ENCODE measurements around the gene PELI1.
"Not testable (repeated sequence)": the region's sequence is repeated elsewhere in the genome, so short reads cannot be mapped to it uniquely, and the experiment has no call there.

PELI1 gene

DNA sequence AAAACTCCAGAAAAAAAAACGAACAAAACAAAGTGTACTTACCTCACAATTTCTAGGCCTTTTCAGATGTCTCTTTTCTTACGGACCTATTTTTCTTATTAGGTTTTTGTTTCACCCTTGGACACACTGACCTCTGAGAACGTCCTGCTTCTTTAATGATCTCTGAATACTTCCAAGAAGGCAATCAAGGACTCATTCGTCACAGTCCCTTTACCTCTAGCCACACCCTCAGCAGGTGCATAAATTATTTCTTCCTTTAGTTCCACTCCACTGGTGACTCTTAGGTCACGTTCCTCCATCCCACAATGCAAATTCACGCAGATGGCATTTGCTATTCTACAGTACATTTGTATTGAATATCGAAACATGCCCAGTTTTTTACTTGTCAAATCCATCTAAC is 21.9 kb downstream of the PELI1 start:
- no peak for DNase-seq (ENCODE audit: low read depth)

DNA sequence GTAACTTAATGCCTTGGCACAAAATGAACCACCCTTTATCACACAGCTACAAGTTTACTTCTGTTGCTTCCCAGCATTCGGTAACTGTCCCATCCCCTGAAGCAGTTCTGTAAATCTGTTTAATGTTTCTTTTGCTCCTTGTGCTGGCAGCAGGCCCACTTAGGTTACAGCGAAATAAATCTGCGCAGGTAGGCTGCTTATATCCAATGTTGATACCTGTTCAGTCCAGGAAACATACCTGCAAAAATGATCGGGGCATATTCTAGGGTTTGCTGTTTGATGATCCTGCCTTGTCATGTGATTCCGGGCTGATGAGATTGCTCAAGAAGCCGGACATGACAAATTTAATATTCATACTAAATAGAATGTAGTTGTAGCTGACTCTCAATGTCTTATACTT is 23.3 kb downstream of the PELI1 start:
- DNase-seq (ENCODE audit: low read depth): no peak

DNA sequence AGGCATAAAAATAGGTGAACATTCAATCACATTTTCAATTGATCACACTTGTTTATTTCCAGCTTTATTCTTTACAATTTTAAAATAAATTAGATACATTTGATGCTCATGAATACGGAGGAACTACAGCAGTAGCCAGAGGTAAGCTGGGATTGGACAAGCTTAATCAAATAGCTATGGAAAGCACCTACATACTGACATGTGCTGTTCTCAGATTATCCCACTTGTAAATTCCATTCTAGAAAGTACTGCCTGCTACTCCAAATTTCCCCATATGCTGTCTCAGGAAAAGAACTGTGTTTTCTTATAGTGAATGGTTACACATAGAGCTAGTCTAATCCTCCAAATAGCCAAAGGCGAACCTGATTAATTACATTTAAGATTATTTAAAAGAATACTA is 24.2 kb downstream of the PELI1 start:
- no peak for DNase-seq (ENCODE audit: low read depth)

DNA sequence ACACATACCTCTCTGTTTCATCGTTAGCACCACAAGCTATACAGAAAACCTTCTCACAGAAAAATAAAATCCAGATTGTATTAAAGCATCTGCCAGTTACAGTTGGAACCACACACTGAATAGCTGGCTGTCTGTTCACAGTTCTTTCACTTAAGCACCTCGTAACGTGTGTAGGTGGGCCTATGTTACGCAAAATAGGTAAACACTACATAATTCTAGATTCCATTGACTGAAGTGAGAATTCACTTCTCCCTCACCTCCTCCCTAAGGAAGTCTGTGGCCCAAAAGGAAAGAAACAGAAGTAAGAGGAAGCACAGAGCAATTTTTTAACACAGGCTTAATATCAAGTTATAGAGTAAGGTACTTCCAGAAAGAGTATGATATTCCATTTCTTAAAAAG is 24.9 kb downstream of the PELI1 start:
- DNase-seq (ENCODE audit: low read depth): no peak

DNA sequence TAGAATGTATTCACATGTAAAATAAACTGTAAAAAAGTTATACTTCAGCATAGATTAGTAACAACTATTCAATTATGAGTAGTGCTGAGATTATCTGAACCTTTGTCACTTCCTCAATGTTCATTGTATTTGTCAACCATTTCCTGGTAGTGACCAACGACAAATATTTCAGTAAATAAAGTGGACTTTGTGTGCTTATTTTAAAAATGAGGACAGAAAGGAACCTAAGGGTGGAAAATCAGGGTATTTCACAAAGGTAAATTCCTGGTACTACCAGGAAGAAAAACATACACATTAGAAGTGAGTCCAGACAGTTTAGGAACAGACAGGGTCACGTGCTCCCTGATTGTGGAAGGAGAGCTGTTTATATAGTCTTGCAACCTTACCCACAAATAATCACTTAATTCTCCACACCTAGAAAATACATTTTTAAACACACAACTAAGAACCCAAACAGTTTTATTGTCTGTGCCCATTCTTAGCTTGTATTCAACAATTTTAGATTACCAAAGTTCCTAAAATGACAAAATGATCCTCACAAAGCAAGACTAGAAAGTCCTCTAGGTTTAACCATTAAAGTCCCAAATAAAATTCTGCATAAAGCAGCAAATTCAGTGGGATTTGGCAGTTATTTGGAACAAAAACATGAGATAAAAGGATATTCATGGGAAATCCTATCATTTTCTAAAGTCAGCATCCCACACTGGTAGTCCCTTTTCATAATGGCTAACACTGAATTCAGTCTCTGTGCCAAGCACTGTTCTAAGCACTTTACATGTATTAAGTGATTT is 28.2 kb downstream of the PELI1 start:
- DNase-seq (ENCODE audit: low read depth): no peak

DNA sequence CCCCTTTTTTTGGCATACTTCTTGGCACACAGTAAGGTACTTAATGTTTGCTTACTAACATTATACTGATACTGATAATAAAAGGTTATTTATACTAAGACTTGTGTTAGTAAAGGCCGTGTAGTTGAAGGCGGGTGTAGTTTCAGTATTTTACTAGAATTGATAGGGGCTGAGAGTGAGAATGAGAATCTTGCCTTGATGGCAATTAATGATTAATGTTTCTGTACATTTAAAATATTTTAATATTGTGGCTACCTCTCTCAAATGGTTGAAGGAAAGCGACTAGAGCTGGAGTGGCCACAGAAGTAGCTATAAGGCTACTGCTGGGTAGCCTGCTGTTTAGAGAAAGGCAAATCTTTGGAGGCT is 29.3 kb downstream of the PELI1 start:
- no peak for DNase-seq (ENCODE audit: low read depth)

DNA sequence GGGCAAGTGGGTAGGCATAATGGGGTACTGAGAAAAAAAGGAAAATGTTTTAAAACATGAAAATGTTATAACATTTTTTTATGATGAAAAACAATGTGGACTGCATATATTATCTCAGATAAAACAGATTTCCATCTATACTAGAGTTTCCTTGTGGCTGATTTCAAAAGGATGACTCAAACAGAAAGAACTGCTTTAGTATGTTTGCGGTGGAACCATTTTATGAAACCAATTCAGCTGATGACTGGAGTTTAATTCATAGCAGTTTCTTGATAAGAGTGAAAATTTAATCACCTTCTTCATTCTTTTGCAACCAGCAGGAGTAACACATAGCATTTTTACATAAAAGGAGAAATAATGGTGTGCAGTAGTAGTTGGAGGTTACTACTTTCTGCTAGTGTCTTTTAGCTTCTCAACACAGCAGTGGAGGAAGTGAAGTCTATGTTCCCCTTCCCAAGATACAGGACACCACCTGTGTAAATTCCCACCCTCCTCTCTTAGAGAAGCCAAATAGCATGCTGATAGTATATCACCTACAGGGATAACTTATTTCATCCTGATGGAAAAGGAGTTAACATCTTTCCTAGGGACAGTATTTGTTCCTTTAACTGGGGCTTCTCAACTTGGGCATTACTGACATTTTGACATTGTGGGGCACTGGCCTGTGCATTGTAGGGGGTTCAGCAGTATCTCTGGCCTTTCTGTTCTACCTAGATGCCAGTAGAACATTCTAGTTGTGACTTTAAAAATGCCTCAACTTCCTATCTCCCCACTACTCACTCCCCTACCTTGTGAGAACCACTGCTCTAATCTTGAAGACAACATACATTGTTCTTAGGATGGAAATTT is 29.9 kb downstream of the PELI1 start:
- DNase-seq (ENCODE audit: low read depth): no peak

DNA sequence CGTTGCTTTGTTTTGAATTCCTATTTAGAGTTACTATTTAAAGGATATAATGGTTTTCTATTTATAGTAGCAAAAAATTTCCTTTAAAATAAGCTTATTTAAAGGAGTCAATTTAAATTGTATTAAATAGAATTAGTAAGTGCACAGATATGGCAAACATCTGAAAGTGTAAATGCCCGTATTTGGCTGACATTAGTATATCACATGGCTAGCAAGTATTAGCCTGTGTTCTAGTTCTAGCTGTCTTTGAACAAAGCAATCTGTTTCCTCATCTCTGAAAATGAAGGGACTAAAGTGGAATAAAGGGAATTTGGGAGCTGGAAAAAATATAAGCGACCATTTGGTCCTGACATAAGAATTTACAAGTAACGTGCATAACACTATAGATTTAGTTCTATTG is 32.2 kb downstream of the PELI1 start:
- DNase-seq (ENCODE audit: low read depth): no peak

DNA sequence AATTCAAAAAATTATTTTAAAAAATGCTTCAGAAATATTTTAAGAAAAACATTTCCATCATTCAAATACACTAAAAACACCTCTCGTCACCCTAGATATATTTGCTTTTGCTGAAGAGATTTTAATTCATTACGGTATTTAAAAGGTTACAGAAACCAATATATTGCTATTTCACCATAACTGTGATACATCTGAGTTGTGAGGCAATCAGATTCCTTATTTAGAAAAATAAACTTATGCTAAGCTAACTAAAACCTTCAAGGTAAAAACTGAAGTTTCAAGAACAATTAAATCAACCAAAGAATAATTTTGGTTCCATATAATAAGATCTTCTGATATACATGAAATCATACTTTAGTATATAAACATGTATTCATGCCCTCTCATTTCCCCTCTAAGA is 32.8 kb downstream of the PELI1 start:
- DNase-seq (ENCODE audit: low read depth): no peak

DNA sequence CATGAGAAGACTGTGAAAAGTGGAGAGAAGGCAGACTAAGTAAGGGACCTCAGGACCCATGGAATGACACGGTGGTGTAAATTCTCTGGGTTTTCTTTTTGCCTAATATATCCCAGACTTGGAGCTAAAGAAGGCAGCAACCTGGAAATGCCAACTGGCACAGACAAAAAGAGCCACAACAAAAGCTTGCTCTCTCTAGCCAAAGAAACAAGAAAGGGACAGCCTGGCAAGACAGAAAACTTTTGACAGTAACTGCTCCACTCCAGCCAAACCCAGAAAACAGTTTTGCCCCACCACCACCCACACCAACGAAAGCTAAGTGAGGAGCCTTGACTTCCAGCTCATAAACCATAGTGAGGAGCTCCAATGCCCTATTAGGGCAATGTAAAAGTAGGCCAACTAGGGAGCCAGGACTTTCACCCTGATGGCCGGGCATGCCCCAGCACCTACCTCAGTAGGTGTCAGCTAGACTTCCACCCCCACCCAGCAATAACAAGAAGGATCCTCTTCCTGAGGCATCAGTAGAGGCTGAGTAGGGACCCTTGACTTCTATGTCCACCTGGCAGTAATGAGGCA is 35.5 kb downstream of the PELI1 start:
- no peak for DNase-seq (ENCODE audit: low read depth)

DNA sequence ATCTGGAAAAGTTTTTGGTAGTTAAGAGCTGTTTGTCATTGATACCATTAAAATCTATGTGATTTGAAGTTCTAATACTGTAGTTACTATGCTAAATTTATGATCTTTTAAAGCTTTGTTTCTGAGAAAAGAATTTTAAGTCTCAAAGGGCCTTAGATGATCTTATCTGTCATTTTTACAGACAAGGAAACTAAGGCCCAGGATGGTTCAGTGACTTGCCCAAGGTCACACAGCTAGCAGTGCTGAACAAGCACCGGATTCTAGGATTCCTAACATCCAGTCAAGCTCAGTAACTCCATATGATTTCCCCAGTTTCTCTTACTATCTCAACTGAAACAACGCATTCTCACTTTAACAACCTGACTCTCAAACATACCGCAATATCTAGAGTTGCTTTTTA is 37.7 kb downstream of the PELI1 start:
- no peak for DNase-seq (ENCODE audit: low read depth)

DNA sequence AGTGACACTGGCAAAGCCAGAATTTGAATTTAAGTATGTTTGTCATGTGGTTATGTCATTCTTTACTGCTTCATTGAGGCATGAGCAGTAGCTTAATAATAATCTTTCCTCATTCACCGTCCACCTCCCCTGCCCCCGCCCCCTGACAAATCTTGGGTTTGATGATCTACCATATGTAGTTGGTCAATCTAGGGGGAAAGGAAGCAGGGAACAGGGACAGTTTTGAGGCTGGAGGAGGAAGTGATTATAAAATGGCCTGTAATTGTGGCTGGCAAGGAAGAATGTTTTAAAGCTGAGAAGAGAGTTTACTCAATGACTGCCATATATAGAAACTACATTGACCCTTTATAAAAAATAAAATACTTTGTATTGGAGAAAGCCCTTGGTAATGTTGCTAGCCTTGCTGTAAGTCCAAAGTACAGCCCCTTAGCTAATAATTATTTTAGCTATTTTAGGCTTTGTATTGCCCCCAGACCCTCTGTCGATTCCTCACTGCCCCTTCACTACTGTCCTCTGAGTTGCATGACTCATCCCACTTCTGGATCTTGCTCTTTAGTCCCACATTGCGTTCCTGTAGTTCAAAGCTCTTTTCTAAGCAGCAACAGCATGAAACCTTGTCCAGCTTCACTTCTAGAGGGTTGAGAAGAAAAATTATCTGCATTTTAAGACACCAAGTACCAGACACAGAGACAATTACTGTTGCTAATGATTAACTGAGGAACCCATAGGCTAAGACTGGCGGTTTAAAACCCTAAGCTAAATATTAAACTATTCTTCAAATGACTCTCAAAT is 38.4 kb downstream of the PELI1 start:
- no peak for DNase-seq (ENCODE audit: low read depth)

DNA sequence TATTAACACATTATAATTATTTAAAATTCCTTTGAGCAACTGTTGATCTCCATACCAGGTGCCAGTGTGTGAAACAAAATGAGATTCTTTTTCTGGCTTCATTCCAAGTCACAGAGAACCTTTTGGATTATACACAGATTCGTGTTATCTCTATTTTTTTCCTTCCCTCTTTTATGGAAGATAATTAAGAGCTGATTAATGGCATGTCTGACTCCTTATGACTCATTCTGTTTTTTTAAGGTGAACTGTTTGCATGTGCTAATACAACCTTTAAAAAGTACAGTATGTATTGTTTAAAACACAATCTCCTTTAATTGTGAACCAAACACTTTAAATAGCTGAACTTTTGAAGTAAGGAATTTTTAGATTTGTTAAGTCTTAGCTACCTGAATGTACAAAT is 39.3 kb downstream of the PELI1 start:
- no peak for DNase-seq (ENCODE audit: low read depth)

DNA sequence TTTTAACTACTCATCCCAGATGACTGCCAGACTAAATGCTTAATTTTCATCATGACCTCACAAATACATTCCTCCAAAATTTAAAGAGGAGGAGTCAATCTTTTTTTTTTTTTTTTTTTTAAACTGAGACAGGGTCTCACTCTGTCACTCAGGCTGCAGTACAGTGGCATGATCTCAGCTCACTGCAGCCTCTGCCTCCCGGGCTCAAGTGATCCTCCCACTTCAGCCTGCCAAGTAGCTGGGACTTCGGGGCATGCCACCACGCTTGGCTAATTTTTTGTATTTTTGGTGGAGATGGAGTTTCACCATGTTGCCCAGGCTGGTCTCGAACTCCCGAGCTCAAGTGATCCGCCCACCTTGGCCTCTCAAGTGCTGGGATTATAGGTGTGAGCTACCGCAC is 41.5 kb downstream of the PELI1 start:
- DNase-seq (ENCODE audit: low read depth): not testable (repeated sequence)

DNA sequence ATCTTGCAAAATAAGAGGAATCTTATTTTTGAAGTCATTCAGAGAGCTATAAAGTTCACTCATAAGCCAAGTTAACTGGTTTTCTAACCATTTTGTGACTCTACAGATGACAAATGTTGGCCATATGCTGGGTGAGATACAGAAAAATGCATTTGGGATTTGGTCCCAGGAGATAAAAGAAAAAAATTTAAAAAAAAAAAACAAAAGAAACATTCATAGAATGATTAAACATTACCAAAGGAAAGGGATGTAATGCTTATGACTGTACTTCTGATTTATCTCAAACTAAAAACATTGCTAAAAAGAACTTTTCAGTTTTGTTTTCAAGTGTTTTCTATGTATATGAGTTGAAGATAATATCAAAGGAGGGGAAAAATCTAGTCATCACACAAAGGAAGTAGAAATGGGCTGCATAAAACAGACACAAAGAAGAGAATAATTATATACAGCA is 43.1 kb downstream of the PELI1 start:
- no peak for DNase-seq (ENCODE audit: low read depth)

DNA sequence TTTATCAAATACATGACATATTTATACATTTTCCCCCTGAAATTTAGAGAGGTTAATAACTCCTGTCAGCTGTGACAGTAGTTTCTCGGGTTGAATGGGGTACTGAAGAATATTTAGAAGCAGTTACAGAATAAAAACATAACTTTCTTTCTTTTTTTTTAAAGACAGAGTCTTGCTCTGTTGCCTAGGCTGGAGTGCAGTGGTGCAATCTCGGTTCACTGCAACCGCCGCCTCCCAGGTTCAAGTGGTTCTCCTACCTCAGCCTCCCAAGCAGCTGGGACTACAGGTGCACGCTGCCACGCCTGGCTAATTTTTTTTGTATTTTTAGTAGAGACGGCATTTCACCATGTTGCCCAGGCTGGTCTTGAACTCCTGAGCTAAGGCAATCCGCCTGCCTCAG is 43.6 kb downstream of the PELI1 start:
- not testable (repeated sequence) for DNase-seq (ENCODE audit: low read depth)

DNA sequence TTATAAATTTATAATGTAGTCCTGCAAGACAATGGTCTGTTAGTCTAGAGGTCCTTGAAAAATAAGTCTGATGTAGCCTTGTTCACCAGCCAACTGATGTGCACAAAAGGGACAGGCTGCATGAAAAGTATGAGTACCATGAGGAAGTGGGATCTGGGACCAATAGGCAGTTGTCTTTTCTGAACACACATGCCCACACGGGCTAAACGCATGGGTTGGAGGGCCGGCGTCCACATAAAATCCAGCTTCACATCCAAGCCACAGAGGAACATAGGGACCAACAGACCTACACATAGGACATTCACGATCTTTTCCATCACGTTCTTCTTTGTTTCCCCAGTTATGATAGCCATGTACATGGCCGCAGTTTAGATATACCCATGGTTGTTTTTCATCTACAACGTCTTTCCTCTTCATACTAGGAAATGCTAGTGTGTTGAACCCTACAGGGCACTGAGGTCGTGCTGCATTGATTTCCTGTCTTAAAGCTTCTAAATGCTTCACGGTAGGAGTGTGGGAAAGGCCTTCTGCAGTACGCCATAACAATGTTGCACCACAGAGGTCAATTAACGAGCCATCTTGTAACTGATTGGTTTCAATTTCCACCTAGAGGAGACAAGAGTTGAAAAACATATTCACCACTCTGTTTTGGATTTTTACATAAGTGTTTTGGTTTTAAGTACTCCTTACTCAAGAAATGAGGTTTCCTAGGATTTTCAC is 49.4 kb downstream of the PELI1 start:
- no peak for DNase-seq (ENCODE audit: low read depth)

DNA sequence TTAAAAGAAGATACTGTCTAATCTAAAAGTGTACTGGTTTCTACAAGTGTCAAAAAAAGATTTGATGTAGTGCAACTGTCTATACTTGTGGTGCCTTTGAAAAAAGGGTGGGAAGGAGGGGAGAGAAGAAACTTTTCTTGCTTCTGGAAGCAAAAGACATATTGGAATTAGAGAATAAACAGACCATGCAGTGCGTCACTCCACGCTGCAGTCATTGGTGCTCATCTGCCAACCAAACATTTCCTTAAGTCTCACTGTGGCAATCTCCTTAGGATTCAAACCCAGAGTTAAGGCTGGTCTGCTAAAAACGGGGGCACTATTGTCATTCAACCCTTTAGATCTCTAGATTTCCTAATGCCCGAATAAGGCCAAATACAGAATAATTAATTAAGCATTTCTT is 50.9 kb downstream of the PELI1 start:
- no peak for DNase-seq (ENCODE audit: low read depth)

DNA sequence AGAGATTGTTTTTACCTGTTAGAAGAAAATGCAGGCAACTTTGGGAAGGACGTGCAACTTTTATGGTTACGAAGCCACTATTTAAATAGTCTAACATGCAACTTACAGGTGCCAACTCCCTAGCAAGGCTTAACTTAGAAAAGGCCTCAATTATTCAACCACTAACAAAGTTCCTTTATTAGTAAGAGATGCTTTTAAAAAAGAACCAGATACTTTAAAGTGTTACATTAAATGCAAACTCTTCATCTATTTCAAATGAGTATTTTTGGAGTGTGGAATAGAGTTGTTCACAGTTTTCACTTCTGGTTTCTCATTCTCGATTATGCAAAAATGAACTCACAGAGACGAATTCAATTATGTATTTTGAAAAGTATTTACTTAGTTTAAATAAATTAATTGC is 51.7 kb downstream of the PELI1 start:
- DNase-seq (ENCODE audit: low read depth): no peak

DNA sequence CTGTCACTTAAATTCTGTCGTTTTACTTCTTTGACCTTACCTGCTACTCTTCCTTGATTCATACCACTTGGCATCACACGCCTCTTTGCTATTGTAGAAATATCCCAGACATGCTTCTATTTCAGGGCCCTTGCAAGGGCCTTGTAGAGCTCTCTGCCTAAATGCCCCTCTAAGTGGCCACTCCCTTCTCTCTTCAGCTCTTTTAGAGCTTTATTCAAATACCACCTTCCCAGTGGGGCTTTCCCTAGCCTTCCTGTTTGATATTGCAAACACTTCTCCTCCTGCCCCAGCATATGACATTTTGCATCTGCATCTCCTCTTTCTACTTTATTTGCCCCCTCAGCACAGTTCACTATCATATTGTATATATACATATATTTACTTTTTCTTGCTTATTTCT is 54.0 kb downstream of the PELI1 start:
- DNase-seq (ENCODE audit: low read depth): no peak

DNA sequence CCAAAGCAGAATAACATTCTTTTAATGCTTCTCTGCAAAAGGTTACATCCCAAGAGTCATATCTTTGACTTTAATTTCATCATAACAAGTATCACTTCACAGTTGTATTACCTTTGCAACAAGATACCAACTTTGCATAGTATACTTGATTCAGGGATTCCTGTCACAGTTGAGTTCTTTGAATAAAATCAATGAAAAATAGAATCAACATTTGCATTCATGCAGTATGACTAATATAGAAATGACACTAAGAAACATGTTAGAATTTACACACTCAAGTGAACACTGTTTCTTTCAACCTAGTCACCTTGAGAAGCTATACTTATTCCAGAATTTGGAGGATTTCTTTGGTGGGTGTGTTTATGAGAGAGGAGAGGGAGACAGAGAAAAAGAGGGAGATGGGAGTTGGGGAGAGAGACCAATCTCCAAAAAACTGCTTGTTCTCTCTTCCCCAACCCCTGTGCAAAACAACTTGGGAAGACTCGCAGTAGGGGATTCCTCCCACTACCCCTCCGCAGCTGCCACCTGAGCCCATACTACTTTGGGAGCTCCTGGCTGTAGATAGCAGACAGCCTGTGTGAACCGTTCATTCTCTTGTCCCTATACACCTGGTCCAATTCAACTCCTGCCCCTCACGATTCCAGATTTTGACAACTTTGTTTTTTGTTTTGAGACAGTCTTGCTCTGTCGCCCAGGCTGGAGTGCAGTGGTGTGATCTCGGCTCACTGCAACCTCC is 57.7 kb downstream of the PELI1 start:
- DNase-seq (ENCODE audit: low read depth): no peak

Measured in activated T-helper 9 cell treated with anti-CD3 and anti-CD28 coated beads, Interleukin-2, amount 50 U/mL, for 16 hours (primary cell).